ENCODE measurements around the gene FNTB. TPM values are rescaled to one million over a fixed set of nuclear protein-coding genes. Genes with fewer than 3 reads are reported as not detected.

FNTB gene
- total and polyA plus RNA-seq, 9 donors: 11.7 to 22.9 (median 20.2) TPM

GRCh38 chr14:64943556-64943955 lies 43.1 kb upstream of the FNTB start:
- no peak overlapping the region for H3K4me3 ChIP-seq (ENCODE audit: low read length)
- no CpG with 5 or more reads among the region's 6 CpGs for WGBS (ENCODE audit: insufficient coverage)
- no peak overlapping the region for H3K27ac ChIP-seq (ENCODE audit: low read length)
- peaks cover 26% of the 10 kb centered on the region for H3K36me3 ChIP-seq (ENCODE audit: control insufficient read depth, insufficient read depth, low read length)
- peaks cover 15% of the 10 kb centered on the region for H3K4me1 ChIP-seq (ENCODE audit: control insufficient read depth, insufficient read depth, low read length)
- DNase-seq: no peak
- no peaks in the 10 kb centered on the region for H3K27me3 ChIP-seq (ENCODE audit: control insufficient read depth, insufficient read depth, low read length)
- H3K9me3 ChIP-seq (replicated peaks; ENCODE audit: control insufficient read depth, low read depth, low read length): no peaks in the 10 kb centered on the region

DNA sequence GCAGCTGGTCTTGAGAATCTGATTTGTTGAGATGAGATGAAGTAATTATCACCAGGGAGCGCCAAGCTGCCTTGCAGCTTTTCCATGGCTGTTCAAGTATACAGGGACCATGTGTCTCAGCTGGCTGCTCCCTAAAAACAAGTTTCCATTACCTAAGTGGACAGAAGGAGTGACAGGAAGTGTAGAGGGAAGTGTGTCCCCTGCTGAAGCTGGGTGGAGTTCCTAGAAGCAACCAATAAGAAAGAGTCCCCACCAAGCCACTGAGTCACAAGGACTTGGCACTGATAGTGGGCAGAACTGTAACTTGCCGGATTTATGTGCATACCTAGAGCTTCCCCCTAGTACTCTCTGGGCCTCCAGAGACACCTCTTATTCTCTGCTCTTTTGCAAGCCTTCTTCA lies 42.7 kb upstream of the FNTB start:
- Histone ChIP-seq H3K27ac (ENCODE audit: low read length) (no peak overlapping the region), H3K27me3 (ENCODE audit: control insufficient read depth, insufficient read depth, low read length) (no peaks in the 10 kb centered on the region), H3K4me1 (ENCODE audit: control insufficient read depth, insufficient read depth, low read length) (peaks cover 15% of the 10 kb centered on the region), H3K4me3 (ENCODE audit: low read length) (no peak overlapping the region), H3K36me3 (ENCODE audit: control insufficient read depth, insufficient read depth, low read length) (peaks cover 27% of the 10 kb centered on the region), H3K9me3 (replicated peaks; ENCODE audit: control insufficient read depth, low read depth, low read length) (no peaks in the 10 kb centered on the region)
- no CpG with 5 or more reads among the region's 2 CpGs for WGBS (ENCODE audit: insufficient coverage)
- peak; percentile 40 for DNase-seq

DNA sequence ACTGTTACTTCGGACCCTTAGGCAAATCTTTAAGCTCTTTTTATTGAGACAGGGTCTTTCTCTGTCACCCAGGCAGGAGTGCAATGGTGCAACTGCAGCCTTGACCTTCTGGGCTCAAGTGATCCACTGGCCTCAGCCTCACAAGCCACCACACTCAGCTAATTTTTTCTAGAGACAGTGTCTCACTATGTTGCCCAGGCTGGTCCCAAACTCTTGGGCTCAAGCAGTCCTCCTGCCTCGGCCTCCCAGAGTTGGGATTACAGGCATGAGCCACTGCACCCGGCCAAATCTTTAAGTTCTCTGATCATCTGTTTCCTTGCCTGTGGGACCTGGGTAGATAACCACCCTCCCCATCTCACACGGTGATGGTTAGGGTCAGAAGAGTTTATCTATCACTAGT lies 41.8 kb upstream of the FNTB start:
- H3K9me3 ChIP-seq (replicated peaks; ENCODE audit: control insufficient read depth, low read depth, low read length): no peaks in the 10 kb centered on the region
- no peak overlapping the region for H3K27ac ChIP-seq (ENCODE audit: low read length)
- H3K36me3 ChIP-seq (ENCODE audit: control insufficient read depth, insufficient read depth, low read length): peaks cover 28% of the 10 kb centered on the region
- peaks cover 15% of the 10 kb centered on the region for H3K4me1 ChIP-seq (ENCODE audit: control insufficient read depth, insufficient read depth, low read length)
- H3K4me3 ChIP-seq (ENCODE audit: low read length): no peak overlapping the region
- no peak for DNase-seq
- WGBS (ENCODE audit: insufficient coverage): 94% methylated on average over 2 of the region's 4 CpGs
- no peaks in the 10 kb centered on the region for H3K27me3 ChIP-seq (ENCODE audit: control insufficient read depth, insufficient read depth, low read length)

DNA sequence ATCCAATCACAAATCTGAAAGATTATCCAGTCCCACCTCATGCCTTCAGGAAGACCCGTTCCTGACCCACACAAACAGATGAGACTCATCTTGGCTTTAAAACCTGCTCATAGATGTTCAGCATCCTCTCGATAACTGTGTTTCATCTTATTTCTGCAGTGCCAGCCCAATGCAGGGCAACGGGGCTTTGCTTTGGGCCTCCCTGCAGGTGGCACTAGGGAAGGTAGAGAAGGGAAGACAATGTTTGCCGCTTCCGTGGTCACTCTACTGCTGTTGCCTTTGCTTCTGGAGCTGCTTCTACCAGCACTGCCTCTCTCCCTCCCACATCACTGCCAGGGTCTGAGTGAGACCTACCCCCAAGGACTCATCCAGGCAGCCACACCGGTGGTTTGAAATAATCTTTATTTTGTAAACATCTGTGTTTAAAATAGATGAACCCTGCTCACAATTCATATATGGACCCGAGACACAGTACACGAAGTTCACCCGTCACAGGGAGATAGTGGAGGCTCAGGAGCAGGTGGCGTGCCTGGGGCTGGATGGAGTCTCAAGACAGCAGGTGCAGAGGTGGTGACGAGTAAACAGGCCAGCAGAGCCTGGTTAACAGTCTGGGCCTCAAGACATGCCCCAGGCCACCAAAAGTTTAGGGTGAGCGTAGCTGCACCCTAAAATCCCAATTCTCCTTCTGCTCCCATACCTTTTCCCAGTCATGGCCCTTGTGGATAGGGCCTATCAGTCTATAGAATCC lies 41.1 kb upstream of the FNTB start:
- 92% methylated on average over 7 of the region's 12 CpGs for WGBS (ENCODE audit: insufficient coverage)
- Histone ChIP-seq H3K9me3 (replicated peaks; ENCODE audit: control insufficient read depth, low read depth, low read length) (no peaks in the 10 kb centered on the region), H3K27me3 (ENCODE audit: control insufficient read depth, insufficient read depth, low read length) (no peaks in the 10 kb centered on the region), H3K27ac (ENCODE audit: low read length) (no peak overlapping the region), H3K4me1 (ENCODE audit: control insufficient read depth, insufficient read depth, low read length) (peaks cover 15% of the 10 kb centered on the region), H3K36me3 (ENCODE audit: control insufficient read depth, insufficient read depth, low read length) (peaks cover 31% of the 10 kb centered on the region), H3K4me3 (ENCODE audit: low read length) (no peak overlapping the region)
- no peak for DNase-seq

- Histone ChIP-seq H3K36me3 (ENCODE audit: control insufficient read depth, insufficient read depth, low read length) (peaks cover 38% of the 10 kb centered on the region), H3K27ac (ENCODE audit: low read length) (no peak overlapping the region)
- WGBS (ENCODE audit: insufficient coverage): 90% methylated on average over 4 of the region's 6 CpGs
These were observed 40.2 kb upstream of the FNTB start for GRCh38 chr14:64946310-64947045.

GRCh38 chr14:64947710-64948611 lies 38.7 kb upstream of the FNTB start:
- 88% methylated on average over 27 of the region's 28 CpGs for WGBS (ENCODE audit: insufficient coverage)
- Histone ChIP-seq H3K27me3 (ENCODE audit: control insufficient read depth, insufficient read depth, low read length) (no peaks in the 10 kb centered on the region), H3K9me3 (replicated peaks; ENCODE audit: control insufficient read depth, low read depth, low read length) (no peaks in the 10 kb centered on the region), H3K4me3 (ENCODE audit: low read length) (no peak overlapping the region), H3K4me1 (ENCODE audit: control insufficient read depth, insufficient read depth, low read length) (peaks cover 16% of the 10 kb centered on the region), H3K27ac (ENCODE audit: low read length) (no peak overlapping the region), H3K36me3 (ENCODE audit: control insufficient read depth, insufficient read depth, low read length) (peaks cover 45% of the 10 kb centered on the region)
- no peak for DNase-seq

More at GRCh38 chr14:64946310-64947045, 40.2 kb upstream of the FNTB start:
- H3K27me3 ChIP-seq (ENCODE audit: control insufficient read depth, insufficient read depth, low read length): no peaks in the 10 kb centered on the region
- H3K4me3 ChIP-seq (ENCODE audit: low read length): no peak overlapping the region
- DNase-seq: no peak
- H3K4me1 ChIP-seq (ENCODE audit: control insufficient read depth, insufficient read depth, low read length): peaks cover 15% of the 10 kb centered on the region
- H3K9me3 ChIP-seq (replicated peaks; ENCODE audit: control insufficient read depth, low read depth, low read length): no peaks in the 10 kb centered on the region

GRCh38 chr14:64948612-64949210 lies 38.0 kb upstream of the FNTB start:
- DNase-seq: no peak
- 93% methylated on average over 3 of the region's 8 CpGs for WGBS (ENCODE audit: insufficient coverage)
- Histone ChIP-seq H3K4me1 (ENCODE audit: control insufficient read depth, insufficient read depth, low read length) (peaks cover 14% of the 10 kb centered on the region), H3K36me3 (ENCODE audit: control insufficient read depth, insufficient read depth, low read length) (peaks cover 44% of the 10 kb centered on the region), H3K9me3 (replicated peaks; ENCODE audit: control insufficient read depth, low read depth, low read length) (no peaks in the 10 kb centered on the region), H3K4me3 (ENCODE audit: low read length) (no peak overlapping the region), H3K27ac (ENCODE audit: low read length) (no peak overlapping the region), H3K27me3 (ENCODE audit: control insufficient read depth, insufficient read depth, low read length) (no peaks in the 10 kb centered on the region)

GRCh38 chr14:64950889-64951288 lies 35.8 kb upstream of the FNTB start:
- Histone ChIP-seq H3K36me3 (ENCODE audit: control insufficient read depth, insufficient read depth, low read length) (peaks cover 44% of the 10 kb centered on the region), H3K27me3 (ENCODE audit: control insufficient read depth, insufficient read depth, low read length) (no peaks in the 10 kb centered on the region), H3K4me3 (ENCODE audit: low read length) (no peak overlapping the region), H3K9me3 (replicated peaks; ENCODE audit: control insufficient read depth, low read depth, low read length) (no peaks in the 10 kb centered on the region), H3K4me1 (ENCODE audit: control insufficient read depth, insufficient read depth, low read length) (peaks cover 4% of the 10 kb centered on the region), H3K27ac (ENCODE audit: low read length) (no peak overlapping the region)
- WGBS (ENCODE audit: insufficient coverage): 93% methylated on average over 2 of the region's 8 CpGs
- DNase-seq: no peak

- no peak overlapping the region for H3K4me3 ChIP-seq (ENCODE audit: low read length)
- no peaks in the 10 kb centered on the region for H3K9me3 ChIP-seq (replicated peaks; ENCODE audit: control insufficient read depth, low read depth, low read length)
- H3K4me1 ChIP-seq (ENCODE audit: control insufficient read depth, insufficient read depth, low read length): peaks cover 4% of the 10 kb centered on the region
- H3K27ac ChIP-seq (ENCODE audit: low read length): no peak overlapping the region
- peaks cover 44% of the 10 kb centered on the region for H3K36me3 ChIP-seq (ENCODE audit: control insufficient read depth, insufficient read depth, low read length)
- DNase-seq: no peak
- no peaks in the 10 kb centered on the region for H3K27me3 ChIP-seq (ENCODE audit: control insufficient read depth, insufficient read depth, low read length)
- 90% methylated on average over 7 of the region's 8 CpGs for WGBS (ENCODE audit: insufficient coverage)
These were observed 35.4 kb upstream of the FNTB start for GRCh38 chr14:64951291-64951690.

Measured in muscle of leg (tissue), 11 donors.